ENCODE measurements around the gene F2. TPM values are rescaled to one million over a fixed set of nuclear protein-coding genes. Genes with fewer than 3 reads are reported as not detected.

The F2 gene
- total RNA-seq, 1 donor from 2014 or later: not detected

DNA sequence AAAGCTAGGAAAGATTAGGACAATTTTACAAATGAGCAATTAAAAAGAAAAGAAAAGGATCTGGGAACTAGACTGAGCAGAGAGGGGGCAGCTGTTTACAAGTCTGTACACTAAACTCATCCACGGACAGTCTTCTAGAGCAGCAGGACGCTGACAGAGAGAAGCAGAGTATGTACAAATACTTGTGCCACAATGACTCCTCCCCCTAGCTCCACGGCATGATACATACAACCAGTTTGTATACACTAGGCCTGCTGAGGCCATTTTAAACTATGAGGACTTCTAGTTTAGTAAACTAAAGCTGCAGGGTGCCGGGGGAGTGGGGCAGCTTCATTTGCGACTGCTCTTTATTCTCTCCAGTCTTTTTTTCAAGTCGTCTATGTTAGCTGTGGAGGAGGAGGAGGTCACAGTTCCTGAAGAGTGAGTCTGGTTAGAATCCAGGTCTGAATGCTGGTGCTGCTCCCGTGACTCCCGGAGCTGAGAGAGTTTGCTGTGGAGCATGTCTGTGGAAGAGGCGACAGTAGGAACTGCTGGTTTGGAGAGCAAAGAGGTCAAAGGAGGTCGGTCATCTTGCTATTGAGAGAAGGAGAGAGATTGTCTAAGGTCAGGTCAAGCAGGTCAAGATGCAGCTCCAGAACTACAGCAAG lies 24.8 kb downstream of the F2 start:
- no peak for ATAC-seq

DNA sequence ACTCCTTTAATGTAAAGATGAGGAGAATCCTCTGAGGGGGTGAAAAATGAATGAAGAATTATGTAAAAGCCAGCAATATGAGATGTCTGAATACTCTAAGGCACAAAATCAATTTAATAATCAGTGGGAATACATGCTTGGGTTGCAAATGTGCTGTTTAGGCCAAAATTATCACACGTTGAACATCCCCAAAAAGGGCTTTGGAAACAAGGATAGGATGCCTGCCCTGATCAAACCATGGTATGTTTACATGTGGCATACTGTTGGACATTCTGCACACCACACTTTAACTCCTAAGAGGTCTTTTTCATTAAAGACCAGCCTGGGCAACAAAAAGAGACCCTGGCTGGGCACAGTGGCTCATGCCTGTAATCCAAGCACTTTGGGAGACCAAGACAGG lies 26.3 kb downstream of the F2 start:
- ATAC-seq: no peak

DNA sequence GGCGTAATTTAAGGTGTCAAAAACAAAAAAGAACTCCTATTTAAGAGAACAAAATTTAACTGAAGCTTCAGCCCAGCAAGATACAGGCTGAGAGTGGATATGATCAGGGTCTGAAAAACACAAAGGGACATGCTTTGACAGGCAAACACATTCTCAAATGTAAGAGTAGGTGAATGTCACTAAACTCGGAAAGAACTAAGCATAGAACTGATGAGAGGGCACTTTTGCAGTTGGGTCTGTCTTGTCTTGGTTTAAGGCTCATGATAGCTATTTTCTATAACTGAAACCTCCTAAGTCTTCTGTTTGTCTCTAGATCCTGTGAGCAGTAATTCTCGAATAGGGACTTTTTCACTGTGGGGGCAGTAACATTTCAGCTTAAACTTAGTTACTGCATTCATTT lies 27.0 kb downstream of the F2 start:
- no peak for ATAC-seq

DNA sequence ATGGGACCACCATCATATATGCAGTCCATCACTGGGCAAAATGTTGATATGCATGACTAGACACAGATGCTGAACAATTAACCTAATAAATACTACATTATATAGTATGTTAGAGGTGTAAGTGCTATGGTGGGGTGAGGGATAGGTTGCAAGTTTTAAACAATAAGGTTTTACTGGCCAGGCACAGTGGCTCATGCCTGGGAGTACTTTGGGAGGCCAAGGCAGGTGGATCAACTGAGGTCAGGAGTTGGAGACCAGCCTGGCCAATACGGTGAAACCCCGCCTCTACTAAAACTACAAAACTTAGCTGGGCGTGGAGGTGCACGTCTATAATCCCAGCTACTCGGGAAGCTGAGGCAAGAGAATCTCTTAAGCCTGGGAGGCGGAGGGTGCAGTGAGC lies 28.1 kb downstream of the F2 start:
- ATAC-seq: no peak

DNA sequence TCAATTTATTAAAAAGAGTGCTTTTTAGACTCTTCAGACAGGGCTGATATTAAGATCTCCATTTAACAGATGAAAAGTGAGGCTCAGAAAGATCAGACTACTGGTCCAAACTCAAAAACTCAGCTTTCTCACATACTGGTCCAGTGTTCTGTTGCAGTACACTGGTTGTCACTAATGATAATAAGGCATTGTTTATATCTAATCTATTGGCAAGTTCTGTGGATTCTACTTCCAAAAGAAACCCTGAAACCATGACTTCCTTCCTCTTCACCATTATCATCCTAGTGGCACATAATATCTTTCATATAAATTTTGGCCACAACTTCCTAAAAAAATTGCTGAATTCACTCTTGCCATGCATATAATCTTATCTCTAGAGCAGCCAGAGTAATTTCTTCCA lies 36.9 kb downstream of the F2 start:
- ATAC-seq: no peak

DNA sequence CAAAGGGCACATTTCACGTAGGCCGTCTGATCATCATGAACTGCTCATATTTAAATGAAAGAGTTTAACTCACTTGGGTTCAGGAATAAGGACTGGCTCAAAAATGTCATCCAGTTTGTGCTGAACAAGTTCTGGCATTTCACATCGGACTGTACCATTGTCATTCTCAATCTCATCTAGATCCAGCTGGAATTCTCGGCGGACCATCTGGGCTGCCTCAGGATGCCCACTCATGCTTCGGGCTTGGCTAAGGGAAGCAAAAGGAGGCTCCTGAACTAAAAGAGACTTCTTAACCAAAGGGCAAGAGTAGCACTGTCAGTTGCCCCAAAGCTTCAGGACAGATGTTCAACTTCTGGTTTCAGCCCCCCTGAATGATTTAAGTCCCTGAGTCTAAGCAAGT lies 40.2 kb downstream of the F2 start:
- ATAC-seq: no peak

DNA sequence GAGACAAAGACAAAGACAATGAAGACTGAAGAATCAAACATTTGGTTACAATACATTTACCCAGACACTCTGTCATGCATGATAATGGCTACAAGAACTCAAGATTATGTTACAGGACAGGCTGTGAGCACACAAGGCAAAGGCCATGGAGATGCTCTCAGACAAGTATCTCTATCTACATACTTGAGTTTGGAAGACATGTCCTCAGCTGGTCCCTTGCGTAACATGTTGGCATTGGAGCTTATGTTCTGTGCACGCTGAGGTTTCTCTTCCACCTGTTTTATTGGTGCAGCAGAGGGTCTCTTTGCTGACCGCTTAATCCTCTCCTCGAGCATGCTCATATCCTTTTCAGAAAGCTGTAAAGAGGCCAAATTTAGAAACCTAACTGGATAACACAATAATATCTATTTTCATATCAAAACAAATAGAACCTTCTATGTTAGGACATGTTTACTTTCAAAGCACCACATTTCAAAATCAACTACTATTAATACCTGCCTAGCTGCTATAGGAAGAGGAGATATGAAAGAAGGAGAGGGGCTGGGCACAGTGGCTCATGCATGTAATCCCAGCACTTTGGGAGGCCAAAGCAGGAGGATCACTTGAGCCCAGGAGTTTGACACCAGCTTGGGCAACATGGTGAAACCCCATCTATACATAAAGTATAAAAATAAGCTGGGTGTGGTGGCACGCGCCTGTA lies 41.6 kb downstream of the F2 start:
- ATAC-seq: no peak

DNA sequence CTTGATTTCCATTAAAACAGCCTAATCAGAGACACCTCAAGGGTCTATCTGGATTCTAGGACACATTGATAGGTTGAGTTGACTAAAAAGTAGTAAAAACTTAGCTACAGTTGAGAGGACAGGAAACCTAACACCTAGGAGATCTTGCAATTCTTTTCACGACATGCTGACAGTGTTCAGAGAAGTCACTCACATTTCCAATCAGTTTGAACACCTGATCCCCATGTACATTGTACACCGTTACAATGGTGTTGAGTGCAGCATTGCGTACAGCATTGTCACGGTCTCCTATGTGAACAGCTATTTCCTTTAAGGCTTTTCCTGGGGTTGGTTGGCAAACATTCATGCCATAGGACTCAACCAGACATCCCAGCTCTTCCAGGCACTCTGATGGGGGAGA lies 42.8 kb downstream of the F2 start:
- ATAC-seq: no peak

DNA sequence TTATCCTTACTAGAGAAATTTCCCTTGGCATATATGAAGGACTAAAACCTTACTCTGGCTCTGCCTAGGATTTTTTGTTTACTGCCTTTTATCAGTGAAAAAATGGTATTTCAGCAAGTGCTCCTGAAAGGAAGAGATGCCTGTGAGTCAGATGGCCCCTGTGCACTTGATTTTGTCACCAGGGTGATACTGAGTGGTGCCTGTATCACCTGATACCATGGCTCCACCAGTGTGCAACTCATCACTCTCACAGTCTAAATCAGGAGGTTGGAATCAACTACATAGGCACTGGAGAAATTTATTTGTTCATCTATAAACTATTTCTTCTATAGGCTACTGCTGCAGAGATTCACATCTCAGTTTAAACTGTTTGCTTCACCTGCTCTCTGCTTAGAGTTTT lies 43.2 kb downstream of the F2 start:
- ATAC-seq: no peak

DNA sequence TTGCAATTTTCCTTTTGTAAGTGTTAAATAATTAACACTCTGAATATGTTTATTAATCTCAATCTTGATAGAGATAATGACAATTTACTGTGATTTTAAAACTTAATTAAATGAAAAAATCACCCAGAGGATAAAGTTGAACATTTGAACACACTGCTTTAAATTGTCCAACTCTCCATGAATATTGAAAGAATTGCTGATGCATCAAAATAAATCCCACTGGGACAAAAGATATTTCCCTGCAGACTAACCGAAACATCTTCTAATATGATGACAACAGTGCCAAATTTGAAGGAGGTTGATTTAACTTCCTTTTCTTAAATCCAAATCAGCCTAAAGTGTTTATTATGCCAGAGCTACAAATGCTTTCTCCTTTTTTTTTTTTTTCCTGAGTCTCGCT lies 47.6 kb downstream of the F2 start:
- no peak for ATAC-seq

DNA sequence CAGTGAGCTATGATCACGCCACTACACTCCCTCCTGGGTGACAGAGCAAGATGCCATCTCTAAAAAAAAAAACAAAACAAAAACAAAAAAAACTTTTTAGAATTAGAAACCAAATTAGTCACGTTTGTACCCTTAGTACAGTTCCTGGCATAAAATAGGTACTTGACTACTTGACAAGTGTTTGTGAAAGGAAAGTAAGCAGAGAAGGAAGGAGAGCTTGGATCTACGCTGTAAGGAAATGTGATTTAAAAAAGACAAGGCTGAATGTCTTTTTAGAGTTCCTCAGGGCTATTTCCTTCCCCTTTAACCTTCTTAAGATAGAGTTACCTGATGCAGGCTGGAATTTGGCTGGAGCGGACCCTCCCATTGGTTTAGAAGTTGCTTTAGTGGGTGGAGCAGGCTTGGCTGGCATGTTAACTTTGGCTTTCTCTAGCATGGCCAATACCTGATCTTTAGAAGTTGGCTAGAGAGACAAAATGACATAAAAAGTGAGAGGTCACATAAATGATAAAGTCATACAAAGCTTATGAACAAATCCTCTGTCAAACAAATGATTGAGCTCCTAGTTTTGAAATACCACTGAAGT lies 50.7 kb downstream of the F2 start:
- ATAC-seq: no peak

DNA sequence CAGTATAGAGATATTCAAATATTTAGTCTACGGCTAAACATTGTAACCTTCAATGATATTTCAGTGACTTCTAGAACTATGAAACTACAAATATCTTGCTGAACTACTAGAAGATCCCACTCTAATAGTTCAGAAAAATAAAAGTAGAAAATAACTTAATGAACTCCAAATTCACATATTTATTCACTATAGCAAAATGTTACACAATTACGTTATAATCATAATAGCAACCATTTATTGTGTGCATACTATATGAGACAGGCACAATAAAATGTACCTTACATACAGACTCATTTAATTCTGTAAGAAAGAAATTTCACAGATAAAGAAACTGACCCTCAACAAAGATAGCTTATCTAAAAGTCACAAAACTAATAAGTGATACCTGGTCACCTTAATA lies 57.9 kb downstream of the F2 start:
- no peak for ATAC-seq

DNA sequence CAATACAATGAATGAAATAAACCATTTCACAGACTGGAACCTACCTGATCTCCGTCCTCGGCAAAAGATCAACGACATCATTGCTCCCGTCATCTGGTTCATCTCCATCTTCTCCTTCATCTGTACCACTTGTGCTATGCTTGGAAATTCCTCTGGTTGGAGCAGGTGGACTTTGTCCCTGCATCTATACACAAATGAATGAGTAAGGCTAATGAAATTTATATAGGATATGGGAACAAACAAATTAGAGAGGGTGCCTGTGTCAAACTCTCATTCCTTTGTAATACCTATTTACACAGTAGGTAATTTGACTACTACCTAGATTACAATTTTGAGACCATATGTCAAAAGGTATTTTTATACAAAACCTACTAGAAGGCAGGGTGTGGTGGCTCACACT lies 59.4 kb downstream of the F2 start:
- ATAC-seq: no peak

Other genes starting within 250 kb of the F2 start
- gene AMBRA1, start 125.2 kb upstream of the F2 start, total RNA-seq: 16.8 TPM
- 3.2 TPM for gene HARBI1, start 102.0 kb upstream of the F2 start, total RNA-seq
- 37.3 TPM for gene ATG13, start 101.7 kb upstream of the F2 start, total RNA-seq
- gene ARHGAP1, start 18.6 kb upstream of the F2 start, total RNA-seq: 88.7 TPM
- 6.7 TPM for gene ZNF408, start 18.2 kb upstream of the F2 start, total RNA-seq
- gene CKAP5, start 127.1 kb downstream of the F2 start, total RNA-seq: 48.7 TPM
- gene LRP4, start 199.3 kb downstream of the F2 start, total RNA-seq: 2.5 TPM
- gene CSTPP1, start 217.5 kb downstream of the F2 start, total RNA-seq: 12.6 TPM